HG02840 (cell line): ENCODE data around the gene PTCD1.
"Not testable (repeated sequence)": the region's sequence is repeated elsewhere in the genome, so short reads cannot be mapped to it uniquely, and the experiment has no call there.

Source experiments
- ATAC-seq: cut with Tn5 transposase; IDR thresholded peaks from one replicate; pipeline ENCODE4 v1.9.1; 2021; ENCODE audit warnings: mild to moderate bottlenecking, moderate library complexity, moderate number of reproducible peaks; ENCODE audit not compliant: unreplicated experiment, low FRiP score

The PTCD1 gene

DNA sequence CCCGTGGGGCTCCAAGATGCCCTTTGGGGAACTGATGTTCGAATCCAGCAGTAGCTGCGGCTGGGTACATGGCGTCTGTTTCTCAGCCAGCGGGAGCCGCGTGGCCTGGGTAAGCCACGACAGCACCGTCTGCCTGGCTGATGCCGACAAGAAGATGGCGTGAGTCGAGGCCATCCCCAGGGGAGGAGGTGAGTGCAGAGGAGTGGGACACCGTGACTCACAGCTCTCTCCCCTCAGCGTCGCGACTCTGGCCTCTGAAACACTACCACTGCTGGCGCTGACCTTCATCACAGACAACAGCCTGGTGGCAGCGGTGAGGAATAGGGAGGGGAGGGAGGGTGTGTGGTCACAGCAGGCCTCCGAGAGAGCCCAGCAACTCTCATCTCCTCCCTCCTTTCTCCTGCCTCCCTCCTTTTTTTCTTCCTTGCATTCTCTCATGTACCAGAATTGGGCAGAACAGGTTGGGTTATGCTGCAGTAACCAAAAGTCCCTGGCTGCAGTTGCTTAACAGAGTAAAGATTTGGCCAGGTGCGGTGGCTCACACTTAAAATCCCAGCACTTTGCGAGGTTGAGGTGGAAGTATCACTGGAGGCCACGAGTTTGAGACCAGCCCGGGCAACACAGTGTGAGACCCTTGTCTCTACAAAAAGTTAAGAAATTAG, 47.5 kb downstream of the PTCD1 start:
- ATAC-seq, result no peak

DNA sequence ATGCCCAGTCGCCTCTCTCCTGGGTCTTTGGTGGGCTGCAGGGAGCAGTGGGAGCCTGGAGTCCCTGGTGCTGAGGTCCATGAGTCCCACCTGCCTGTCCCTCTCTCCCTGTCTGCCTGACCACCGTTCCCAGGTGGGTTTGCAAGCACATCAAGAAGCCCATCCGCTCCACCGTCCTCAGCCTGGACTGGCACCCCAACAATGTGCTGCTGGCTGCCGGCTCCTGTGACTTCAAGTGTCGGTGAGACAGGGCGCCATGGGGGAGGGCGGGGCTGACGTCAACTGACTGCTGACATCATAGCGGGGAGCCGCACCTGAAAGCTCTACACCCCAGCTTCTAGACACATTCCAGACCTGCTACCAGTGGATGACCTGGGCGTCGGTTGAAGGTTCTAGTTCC, 48.8 kb downstream of the PTCD1 start:
- ATAC-seq, result no peak

DNA sequence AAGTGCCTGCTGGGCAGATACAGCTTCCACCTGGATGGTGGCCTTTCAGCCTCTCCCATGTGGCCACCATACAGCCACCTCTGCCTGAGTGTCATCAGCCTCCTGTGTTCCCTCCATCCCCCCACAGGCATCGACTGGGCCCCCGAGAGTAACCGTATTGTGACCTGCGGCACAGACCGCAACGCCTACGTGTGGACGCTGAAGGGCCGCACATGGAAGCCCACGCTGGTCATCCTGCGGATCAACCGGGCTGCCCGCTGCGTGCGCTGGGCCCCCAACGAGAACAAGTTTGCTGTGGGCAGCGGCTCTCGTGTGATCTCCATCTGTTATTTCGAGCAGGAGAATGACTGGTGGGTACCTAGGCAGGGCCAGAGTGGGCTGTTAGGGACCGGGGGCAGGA, 50.7 kb downstream of the PTCD1 start:
- no peak for ATAC-seq

DNA sequence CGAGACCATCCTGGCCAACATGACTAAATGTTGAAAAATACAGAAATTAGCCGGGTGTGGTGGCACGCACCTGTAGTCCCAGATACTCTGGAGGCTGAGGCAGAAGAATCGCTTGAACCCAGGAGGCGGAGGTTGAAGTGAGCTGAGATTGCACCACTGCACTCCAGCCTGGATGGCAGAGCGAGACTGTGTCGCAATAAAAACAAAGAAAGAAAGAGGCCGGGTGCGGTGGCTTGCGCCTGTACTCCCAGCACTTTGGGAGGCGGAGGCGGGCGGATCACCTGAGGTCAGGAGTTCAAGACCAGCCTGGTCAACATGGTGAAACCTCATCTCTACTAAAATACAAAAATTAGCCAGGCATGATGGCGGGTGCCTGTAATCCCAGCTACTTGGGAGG, 51.4 kb downstream of the PTCD1 start:
- not testable (repeated sequence) for ATAC-seq

DNA sequence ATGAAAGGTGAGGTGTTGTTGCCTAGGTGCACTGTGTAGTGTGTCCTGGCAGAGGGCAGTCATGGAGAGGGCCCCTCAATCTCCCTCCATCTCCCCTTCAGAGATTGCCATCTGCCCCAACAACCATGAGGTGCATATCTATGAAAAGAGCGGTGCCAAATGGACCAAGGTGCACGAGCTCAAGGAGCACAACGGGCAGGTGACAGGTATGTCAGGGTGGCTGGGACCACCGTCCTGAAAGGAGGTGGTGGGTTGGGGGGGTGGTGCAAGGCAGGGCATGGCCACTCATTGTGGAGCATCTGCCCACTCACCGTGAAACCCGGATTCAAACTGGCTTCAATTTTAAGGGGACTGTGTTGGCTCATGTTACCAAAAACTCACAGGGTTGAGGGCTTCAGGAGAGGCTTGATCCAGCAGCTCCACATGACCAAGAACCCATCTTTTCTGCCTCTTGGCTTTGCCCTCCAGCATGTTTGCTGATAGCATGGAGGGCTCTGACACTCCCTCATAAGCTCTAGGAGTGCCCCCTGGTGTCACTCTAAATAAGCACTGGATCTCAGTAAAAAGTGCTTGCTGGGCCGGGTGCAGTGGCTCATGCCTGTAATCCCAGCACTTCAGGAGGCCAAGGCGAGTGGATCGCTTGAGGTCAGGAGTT, 51.9 kb downstream of the PTCD1 start:
- no peak for ATAC-seq

DNA sequence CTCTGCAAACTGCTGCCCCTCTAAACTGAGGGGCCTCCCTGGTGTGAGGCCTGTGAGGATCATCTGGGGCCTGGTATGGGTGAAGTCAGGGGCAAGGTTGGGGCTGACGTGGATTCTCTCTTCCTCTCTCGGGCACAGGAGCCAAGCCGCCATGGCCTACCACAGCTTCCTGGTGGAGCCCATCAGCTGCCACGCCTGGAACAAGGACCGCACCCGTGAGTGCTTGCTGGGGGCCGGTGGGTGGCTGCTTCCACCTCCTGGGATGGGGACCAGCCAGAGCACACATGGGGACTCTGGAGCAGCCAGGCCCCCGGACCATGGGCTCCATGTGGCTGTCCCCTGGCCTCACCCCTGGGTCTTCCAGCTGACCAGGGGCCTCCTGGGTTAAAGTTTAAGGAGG, 53.0 kb downstream of the PTCD1 start:
- no peak for ATAC-seq

DNA sequence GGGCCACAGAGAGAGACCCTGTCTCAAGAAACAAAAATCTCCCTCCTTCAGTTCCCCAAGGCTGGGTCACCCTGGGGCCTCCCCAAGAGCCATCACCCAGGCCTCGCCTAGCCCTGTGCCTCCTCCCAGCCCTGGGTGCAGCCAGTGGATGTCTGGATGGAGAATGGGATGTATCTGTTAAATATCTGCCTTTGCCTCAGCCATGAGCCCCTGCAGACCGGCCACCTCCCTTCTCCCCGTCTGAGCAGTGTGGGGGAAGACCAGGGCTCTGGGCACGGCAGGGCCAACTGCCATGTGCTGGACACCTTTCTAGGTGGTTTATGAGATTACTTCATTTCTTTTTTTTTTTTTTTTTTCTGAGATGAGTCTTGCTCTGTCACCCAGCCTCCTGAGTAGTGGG, 54.1 kb downstream of the PTCD1 start:
- ATAC-seq, result no peak

DNA sequence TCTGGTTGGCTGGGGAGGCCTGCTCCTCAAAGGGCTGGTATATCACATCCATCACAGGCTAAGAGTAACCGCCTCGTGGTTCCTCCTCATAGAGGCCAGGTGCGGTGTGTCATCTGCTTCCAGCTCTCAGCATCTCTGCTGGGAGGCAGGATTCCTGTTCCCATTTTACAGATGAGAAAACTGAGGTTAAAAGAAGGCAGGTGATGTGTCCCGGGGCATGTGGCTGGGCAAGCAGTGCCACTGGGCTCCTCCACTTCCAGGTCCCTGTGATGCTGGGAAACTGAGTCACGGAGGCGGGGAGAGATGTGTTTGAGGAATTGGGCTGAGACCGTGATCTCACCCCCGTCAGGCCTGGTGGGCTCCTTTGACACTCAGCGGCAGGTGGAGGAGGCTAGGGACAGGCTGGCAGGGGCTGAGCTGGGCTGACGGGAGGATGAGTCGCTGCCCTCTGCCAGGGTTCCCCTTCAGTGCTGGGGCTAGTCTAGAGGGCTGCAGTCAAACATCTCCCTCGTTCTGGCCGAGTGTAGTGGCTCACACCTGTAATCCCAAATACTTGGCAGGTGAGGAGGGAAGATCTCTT, 54.7 kb downstream of the PTCD1 start:
- no peak for ATAC-seq

DNA sequence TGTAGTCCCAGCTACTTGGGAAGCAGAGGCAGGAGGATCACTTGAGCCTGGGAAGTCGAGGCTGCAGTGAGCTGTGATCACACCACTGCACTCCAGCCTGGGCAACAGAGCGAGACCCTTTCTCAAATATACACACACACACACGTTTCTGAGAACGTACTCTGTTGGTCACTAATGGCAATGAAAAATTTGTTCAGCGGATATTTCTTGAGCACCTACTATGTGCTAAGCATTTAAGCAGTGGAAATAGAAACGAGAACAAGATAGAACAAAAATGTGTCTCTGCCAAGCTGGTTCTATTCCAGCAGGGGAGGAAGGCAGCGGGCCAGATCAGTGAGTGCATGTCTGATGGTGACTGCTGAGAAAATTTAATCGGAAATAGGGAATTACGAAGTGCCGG, 55.4 kb downstream of the PTCD1 start:
- ATAC-seq, result no peak

DNA sequence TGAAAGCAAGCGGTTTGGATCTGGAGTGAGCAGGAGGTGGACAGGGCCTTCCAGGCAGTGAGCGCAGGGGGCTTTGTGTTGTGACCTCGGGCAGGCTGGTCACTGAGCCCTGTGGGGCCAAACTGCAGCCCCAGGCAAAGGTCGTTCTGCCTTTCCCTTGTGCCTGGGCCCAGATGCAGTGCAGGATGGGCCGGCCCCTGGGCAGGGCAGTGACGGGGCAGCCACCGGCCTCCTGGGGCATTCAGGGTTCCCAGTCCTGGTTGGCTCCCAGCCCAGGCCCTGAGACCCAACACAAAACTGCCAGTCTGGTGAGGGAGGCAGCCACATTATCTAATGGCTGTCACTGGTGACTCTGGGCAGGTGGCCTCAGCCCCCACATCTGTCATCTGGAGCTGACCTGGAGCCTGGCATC, 56.9 kb downstream of the PTCD1 start:
- no peak for ATAC-seq

DNA sequence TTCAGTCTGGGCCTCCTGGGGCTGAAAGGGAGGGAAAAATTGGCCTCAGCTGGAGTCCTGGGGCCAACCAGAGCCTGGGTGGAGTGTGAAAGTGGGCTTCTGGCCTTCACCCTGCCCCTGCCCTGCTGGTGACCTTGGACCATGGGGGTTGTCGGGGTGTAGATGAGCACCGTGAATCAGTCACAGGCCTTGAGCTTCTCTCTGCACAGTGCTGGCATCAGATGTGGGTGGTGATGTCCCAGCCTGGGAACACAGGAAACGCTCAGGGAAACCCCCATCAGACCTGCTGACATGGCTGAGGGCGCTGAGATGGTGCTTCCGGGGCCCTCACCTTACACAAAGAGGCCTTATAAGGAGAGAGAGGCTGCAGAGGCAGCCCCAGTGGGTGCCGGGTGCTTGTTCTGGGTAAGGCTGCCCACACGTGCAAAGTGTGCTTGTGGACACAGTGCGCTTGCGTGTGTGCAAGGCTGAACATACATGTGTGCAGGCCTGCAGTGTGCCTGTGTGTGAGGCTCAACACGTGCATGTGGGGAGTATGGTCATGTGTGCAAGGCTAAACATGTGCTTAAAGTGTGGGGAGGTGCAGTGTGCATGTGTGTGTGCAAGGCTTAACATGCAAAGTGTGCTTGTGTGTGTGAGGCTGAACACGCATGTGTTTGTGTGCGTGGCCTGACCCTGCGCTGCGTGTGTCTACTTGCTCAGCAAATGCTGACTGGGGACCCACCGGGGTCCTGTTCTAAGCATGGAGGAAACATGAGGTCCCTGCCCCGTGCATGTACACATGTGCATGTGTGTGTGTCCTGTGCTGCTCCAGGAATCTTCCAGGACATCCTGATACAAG, 57.6 kb downstream of the PTCD1 start:
- ATAC-seq, result peak; percentile 56

DNA sequence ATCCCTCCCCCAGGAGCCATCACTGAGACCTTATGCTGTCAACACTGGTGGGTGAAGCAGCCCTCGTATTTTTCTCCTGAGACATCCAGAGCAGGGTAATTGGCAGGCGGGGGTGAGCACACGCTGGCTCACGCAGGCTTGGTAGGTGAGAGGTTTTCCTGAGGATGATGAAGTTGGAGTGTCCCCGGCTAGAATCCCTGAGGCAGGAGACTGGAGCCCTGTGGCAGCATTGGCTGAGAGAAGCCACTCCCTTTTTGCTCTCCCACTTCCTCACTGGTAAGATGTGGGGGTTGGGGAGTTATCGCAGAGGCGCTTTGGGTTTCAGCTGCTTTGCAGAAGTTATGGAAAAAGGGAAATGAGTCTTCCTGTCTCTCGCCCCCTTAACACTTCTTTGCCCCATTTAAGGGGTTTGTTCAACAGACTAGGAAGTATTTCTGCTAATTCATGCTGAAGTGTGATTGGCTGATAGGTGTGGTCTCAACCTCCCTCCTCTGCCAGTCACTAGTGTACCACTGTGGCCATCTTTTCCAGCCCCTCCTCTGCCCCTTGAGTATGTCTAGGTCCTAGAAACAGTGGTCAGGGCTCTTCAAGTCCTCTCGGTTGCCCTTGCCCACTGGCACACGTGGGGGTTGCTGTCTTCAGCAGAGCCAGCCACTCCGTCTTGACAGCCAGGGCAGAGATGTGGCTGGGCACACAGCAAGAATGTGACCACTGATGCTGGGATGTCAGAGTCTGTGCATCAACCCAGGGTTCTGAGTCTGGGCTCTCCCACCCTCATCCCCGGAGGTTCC, 58.4 kb downstream of the PTCD1 start:
- ATAC-seq, result peak; percentile 41

DNA sequence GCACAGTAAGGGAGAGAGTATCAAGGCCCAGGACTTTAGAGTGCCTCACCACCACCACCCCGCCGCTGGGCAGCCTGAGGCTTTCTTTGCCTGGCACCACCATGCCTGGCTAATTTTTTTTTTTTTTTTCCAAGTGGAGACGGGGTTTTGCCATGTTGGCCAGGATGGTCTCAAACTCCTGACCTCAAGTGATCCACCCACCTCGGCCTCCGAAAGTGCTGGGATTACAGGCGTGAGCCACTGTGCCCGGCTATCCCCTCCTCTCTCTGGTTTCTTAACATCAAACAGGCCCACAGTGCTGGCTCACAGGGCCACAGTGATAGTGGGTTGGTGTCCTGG, 58.9 kb downstream of the PTCD1 start:
- ATAC-seq, result not testable (repeated sequence)

DNA sequence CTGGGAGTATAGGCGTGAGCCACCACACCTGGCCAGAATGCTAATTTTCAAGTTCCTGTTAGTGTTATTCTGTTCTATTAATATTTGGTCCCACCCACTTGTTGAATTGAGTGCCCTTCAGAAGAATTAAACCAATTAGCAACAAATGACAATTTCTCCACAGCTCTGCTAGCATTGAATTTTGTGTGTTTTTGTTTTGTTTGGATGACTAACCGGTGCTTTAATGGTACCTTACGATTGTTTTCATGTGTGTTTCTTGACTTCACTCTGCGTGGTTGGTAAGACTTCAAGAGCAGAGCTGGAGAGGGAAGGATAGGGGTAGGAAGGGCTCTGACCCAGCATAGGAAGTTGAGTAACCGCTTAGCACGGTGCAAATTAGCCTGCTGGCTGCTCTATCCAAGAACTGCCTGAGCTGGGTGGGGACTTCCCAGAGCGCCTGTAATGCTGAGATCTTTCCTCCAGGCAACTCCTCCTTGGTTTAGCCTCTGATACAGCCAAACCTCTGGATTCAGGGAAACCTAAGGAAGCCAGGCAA, 59.5 kb downstream of the PTCD1 start:
- no peak for ATAC-seq

DNA sequence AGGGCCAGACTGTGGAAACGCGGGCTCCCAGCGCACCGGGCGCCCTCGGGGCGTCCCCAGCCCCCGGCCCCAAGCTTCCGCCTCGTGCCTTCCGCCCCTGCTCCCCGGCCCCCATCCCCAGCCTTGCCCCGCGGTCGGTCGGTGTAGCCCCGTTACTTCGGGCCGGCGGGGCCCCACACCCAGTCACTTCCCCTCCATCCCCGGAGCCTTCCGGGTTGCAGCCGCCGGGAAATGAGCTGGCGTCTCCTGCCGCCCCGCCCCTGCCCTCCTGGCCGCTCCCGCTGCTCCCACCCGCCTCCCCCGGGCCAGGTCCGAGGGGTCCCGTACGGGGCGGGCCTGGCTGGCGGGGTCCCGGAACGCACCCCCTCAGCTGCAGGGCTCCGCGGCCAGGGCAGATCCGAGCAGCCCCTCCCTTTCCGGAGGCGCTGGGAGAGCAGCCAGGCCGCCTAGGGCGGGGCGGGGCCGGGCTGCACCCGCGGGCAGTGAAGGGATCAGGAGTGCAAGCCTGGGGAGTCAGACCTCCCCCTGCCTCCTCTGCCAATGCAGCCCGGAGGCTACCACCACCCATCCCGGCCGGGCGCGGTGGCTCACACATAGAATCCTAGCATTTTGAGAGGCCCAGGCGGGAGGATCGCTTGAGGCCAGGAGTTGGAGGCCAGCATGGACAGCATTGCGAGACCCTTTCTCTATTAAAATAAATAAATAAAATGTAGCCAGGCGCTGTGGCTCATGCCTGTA, 63.4 kb downstream of the PTCD1 start:
- ATAC-seq, result peak; percentile 31

DNA sequence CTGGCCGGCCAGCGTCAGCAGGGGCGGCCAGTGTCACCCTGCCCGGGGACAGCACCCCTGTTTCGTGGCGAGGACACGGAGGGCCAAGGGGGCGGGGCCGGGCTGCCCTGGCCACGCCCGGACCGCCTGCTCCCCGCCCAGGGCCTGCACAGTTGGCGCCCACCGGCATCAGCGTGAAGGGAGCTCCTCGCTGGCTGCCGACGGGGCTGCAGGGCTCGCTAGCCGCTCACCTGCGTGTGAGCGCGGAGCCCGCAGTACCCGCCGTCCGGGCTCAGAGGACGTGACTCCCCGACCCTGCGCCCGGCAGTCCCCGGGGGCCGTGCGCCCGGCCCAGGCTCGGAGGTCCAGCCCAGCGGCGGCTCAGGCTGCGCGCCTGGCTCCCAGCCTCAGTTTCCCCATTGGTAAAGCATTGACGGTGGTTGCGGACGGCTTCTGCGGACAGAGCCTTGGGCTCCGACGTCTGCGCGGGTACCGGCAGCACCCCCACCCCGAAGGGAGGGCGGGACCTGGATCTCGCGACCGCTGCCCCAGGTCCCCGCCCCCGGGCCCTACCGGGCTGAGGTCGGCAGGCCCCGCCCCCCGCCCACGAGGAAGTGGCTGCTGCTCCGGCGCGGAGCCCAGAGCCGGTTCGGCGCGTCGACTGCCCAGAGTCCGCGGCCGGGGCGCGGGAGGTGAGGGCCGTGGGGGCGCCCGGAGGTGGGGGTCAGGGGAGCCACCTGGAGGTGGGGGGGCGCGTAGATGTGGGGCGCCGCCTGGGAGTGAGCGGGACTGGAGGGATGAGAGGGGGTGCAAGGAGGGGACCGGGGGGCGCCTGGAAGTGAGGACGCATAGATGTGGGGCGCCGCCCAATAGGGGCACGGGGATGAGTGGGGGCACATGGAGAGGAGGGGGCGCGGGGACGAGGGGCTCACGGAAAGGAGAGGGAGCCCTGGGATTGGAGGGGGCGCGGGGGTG, 64.2 kb downstream of the PTCD1 start, which contains the start of gene ARPC1B:
Gene ARPC1B, plus strand, starts transcription at position 620 of the 954 bp plus-strand sequence. CDS start 10,985 bp downstream, outside the sequence.
- peak; percentile 48 for ATAC-seq

DNA sequence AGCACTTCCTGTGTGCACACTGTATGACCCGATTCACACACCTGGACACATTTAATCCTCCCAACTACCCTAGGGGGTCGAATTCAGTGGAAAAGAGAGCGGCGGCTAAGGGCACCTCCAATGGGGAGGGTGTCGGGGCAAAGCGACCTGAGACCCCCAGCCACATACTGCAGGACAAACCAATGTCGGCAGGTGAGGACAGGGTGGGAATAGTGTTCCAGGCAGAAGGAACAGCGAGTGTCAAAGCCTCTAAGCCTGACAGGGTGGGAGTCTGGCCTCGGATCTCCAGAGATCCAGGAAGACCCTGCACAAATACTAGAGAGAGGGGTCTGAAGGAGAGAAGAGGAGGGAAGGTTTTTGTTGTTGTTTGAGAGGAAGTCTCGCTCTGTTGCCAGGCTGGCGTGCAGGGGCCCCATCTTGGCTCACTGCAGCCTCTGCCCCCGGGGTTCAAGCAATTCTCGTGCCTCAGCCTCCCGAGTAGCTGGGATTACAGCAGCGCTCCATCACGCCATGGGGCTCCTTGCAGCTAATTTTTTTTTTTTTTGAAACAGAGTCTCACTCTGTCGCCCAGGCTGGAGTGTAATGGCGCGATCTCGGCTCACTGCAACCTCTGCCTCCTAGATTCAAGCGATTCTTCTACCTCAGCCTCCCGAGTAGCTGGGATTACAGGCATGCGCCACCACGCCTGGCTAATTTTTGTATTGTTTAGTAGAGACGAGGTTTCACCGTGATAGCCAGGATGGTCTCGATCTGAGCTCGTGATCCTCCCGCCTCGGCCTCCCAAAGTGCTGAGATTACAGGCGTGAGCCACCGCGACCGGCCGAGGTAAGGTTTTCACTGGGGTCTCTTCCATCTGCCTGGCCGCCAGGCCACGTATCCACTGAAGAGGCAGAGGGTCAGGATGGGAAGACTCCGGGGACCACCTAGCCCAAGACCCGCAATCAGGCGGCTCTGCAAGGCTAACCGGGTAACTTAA, 65.2 kb downstream of the PTCD1 start:
- no peak for ATAC-seq
